GM19467 (cell line): ENCODE data around the gene SCARF2.
"Not testable (repeated sequence)": the region's sequence is repeated elsewhere in the genome, so short reads cannot be mapped to it uniquely, and the experiment has no call there.

Experiments
- ATAC-seq: cut with Tn5 transposase; IDR thresholded peaks from one replicate; pipeline ENCODE4 v1.9.1; 2021; ENCODE audit warnings: mild to moderate bottlenecking, moderate library complexity; ENCODE audit not compliant: unreplicated experiment

The SCARF2 gene

DNA sequence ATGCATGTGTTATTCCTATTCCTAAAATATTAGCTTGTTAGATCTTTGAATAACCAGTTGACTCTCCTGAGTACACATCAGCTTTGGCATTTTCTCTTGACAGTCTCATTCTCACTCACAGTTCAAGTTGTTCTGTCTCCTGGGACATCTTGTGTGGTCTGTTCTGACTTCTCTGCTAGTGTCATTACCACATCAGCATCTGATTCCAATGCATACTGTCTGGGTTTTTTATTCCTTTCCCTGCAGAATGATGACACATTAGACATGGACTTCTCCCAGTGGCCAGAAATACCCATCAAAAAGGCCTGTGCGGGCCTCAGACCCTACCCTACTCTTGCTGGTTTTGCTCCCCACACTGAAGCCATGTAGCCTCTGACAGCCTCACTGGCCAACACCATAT, 41.0 kb downstream of the SCARF2 start:
- no peak for ATAC-seq

- no peak for ATAC-seq
Observed at GRCh38 chr22:20395907-20396287, 41.7 kb downstream of the SCARF2 start.

DNA sequence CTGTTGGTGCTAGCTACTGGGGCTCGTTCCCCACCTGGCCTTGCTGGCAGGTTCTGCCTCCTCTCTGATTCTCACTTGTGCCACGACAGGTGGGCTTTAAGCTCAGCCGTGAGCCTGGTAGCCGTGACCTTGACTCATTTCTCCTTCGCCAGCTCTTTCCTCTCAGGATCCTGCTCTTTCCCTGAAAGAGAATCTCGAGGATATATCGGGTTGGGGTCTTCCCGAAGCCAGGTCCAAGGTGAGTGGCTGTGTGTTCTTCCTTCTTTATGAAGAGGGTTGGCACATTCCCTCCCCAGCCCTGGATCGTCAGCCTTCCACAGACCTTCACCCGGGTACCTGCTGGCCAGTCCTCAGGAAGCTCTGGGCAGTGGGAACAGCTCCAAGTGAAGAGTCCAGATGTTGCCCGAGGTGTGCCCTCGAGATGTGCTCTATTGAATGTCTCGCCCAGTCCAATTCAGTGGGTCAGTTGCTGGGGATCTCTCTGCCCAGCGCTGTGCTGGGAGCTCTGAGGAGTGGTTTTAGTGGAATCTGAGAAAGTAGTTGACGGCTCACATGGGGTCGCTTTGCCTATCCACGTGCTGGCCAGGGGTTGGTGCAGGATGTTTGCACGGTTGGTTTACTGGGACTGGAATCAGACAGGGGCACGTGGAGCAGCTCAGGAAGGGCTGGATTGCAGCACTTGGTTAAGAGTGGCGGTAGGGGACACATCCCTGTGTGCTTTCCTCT, 42.3 kb downstream of the SCARF2 start:
- ATAC-seq, result no peak

GRCh38 chr22:20393705-20394476, 43.7 kb downstream of the SCARF2 start, which contains the start of gene ZNF74:
Gene ZNF74, plus strand, starts transcription at chr22:20394151. Its CDS starts 478 bp downstream, at chr22:20394629.
- peak; percentile 77 for ATAC-seq

DNA sequence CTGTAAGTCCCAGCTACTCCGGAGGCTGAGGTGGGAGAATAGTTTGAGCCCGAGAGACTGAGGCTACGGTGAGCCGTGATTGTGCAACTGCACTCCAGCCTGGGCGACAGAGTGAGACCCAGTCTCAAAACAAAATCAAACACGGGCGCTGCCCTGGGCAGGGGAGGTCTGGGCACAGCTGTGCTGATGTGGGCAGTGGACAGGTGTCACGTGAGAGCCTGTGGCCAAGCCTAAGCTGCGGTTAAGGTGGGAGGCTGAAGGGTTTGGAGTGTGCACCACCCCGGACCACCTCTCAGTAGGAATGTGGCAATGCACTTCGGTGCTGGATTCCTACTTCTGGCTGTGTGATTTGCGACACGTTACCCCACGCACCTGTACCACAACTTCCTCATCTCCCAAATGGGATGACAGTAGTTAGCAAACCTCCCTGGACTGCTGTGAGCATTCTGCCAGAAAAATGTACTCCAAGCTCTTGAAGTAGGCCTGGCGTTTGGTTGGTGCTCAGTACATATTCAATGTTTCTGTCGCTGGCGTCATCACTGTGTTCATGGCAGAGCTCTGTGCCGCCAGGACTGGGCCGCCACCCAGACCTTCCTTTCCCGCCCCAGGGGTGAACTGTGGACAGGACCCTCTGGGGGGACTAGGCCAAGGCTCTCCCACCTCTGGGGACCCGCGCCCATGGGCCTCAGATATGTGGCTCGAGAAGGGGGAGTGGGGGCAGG, 44.5 kb downstream of the SCARF2 start:
- ATAC-seq, result no peak

DNA sequence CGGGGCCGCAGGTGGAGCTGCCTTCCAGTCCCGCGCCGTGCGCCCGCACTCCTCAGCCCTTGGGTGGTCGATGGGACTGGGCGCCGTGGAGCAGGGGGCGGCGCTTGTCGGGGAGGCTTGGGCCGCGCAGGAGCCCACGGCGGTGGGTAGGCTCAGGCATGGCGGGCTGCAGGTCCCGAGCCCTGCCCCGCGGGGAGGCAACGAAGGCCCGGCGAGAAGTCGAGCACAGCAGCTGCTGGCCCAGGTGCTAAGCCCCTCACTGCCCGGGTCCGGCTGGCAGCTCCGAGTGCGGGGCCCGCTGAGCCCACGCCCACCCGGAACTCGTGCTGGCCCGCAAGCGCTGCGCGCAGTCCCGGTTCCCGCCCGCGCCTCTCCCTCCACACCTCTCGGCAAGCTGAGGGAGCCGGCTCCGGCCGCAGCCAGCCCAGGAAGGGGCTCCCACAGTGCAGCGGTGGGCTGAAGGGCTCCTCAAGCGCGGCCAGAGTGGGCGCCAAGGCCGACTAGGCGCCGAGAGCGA, 45.2 kb downstream of the SCARF2 start:
- not testable (repeated sequence) for ATAC-seq

- ATAC-seq, result no peak
Observed at GRCh38 chr22:20391222-20391621, 46.4 kb downstream of the SCARF2 start.

- no peak for ATAC-seq
Observed at GRCh38 chr22:20390394-20390907, 47.2 kb downstream of the SCARF2 start.

DNA sequence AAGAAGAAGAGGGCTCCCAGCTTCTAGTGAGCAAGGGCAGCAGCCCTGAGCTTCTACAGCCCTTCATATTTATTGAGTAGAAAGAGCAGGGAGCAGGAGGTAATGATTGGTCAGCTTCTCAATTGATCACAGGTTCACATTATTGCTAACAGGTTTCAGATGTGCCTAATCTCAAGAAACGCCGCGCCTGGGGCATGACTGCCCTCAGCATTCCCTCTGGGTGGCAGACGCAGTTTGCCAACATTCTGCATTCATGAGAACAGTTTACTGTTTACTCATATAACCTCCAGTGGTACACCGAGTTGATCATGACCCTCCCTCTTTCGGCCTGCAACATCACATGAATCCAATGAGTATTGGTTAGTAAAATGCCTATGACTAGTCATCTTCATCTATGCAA, 48.3 kb downstream of the SCARF2 start:
- ATAC-seq, result no peak

GRCh38 chr22:20388200-20388599, 49.4 kb downstream of the SCARF2 start:
- ATAC-seq, result no peak

- ATAC-seq, result no peak
Observed at GRCh38 chr22:20386972-20387371, 50.7 kb downstream of the SCARF2 start.

DNA sequence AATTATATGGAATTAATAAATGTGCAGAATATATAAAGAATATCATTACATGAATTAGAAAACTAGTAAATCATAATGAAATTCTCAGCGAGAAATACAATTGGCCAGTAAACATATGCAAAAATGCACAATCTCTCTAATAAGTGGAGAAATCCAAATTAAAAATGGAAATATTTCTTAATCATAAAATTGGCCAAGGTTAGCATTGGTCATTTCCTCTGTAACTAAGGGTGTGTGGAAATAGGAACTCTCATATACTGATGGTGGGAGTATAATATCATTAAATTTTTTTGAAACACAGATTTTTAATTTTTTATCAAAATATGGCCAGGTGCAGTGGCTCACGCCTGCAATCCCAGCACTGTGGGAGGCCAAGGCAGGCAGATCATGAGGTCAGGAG, 51.3 kb downstream of the SCARF2 start:
- no peak for ATAC-seq

DNA sequence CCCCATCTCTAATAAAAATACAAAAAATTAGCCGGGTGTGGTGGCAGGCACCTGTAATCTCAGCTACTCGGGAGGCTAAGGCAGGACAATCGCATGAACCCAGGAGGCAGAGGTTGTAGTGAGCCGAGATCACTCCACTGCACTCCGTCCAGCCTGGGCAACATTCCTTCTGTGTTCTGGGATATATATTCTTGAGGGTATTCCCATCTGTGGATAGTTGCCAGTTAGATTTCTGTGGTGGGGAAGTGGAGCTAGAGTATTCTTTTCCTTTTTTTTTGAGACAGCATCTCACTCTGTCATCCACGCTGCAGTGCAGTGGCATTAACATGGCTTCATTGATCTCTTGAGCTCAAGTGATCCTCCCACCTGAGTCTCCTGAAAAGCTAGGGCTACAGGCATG, 52.8 kb downstream of the SCARF2 start:
- ATAC-seq, result no peak

DNA sequence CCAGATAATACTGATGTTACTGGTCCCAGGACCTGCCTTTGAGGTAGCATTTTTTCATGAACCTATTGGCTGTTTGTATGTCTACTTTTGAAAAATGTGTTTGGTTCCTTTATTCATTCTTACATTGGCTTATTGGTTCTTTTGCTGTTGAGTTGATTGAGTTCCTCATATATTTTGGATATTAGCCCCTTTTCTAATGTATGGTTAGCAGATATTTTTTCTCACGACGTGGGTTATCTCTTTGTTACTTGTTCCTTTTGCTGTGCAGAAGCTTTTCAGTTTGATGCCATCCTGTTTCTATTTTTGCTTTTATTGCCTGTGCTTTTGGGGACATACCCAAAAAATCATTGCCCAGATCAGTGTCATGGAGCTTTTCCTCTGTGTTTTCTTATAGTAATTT, 53.5 kb downstream of the SCARF2 start:
- no peak for ATAC-seq

DNA sequence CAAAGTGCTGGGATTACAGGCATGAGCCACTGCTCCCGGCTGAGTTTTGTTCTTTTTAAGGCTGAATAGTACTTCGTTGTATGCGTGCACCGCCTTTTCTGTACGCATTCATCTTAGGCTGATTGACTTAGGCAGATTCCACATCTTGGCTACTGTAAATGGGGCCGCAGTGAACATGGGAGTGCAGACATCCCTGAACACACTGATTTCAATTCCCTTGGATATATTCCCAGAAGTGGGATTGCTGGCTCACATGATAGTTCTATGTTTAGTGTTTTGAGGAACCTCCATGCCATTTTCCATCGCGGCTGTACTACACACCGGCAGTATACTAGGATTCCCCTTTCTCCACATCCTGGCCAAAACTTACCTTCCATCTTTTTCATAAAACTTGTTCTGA, 54.1 kb downstream of the SCARF2 start:
- no peak for ATAC-seq

DNA sequence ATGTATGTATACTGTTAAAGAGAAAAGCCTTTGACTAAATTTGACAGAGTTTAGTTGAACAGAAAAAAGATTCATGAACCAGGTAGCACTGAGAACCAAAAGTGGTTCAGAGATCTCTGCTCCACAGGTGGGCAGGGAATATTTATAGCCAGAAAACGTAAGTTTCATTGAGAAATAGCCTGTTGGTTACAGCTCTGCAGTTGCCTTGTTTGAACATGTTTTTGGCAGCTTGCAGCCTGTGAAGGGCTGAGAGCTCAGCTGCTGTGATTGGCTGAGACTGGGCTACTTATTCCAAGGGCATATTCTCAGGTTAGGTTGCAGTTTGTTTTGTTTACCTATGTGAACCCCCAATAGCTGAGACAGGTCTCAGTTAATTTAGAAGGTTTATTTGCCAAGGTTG, 57.1 kb downstream of the SCARF2 start:
- no peak for ATAC-seq

DNA sequence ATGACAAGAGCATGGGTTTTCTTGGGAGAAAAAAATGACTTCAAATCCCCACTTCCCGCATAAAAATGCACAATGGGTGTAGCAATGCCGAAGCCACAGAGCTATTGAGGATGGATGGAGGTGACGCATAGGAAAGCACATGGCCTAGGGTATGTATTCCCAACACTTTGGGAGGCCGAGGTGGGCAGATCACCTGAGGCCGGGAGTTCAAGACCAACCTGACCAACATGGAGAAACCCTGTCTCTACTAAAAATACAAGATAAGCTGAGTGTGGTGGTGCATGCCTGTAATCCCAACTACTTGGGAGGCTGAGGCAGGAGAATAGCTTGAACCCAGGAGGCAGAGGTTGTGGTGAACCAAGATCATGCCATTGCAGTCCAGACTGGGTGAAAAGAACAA, 58.9 kb downstream of the SCARF2 start:
- ATAC-seq, result not testable (repeated sequence)

DNA sequence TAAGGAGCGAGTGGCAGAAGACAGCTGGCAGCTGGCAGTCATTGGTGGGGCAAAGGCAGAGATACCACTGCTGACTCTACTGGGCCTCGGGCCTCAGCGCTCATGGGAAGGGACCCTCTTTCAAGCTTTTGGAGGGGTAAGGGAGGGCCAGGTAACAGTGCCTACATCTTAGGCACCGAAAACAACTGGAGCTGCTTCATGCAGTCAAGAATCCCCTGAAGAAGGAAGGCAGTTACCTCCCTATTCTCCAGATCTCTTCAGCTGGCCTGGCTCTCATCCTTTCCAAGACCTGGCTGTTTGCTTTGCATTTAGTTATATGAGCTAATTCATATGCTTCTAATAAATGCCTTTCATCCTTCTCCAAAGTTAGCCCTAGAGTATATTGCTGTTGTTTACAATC, 59.5 kb downstream of the SCARF2 start:
- no peak for ATAC-seq

DNA sequence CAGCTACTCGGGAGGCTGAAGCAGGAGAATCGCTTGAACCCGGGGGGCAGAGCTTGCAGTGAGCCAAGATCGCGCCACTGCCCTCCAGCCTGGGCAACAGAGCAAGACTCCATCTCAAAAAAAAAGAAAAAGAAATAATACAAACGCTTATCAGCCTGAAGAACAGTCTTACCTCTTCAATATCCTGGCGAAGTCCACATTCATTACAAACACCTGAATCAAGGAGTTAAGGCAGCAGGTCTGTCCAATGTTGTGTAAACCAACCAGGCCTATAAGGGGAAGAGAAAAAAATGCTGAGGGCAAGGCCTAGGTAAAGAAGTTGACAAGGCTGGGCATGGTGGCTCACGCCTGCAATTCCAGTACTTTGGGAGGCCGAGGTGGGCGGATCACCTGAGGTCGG, 60.6 kb downstream of the SCARF2 start:
- ATAC-seq, result not testable (repeated sequence)

GRCh38 chr22:20376281-20376680, 61.3 kb downstream of the SCARF2 start:
- not testable (repeated sequence) for ATAC-seq
